ENCODE results near the gene TREH.
"Not testable (repeated sequence)": the region's sequence is repeated elsewhere in the genome, so short reads cannot be mapped to it uniquely, and the experiment has no call there.

Gene TREH

GRCh38 chr11:118679483-118679882, at the start of gene TREH:
Gene TREH (minus strand): TSS chr11:118679650. CDS start chr11:118679627, 23 bp downstream.
- peak in 1 of 2 experiments; percentile 47 for DNase-seq

- not testable (repeated sequence) for DNase-seq
Observed at GRCh38 chr11:118728112-118728511, 48.7 kb upstream of the TREH start.

- DNase-seq = not testable (repeated sequence)
Observed at GRCh38 chr11:118727721-118728066, 48.2 kb upstream of the TREH start.

- not testable (repeated sequence) for DNase-seq
Observed at GRCh38 chr11:118727001-118727720, 47.7 kb upstream of the TREH start.

GRCh38 chr11:118721478-118722015, 42.1 kb upstream of the TREH start:
- DNase-seq = not testable (repeated sequence)

- DNase-seq = not testable (repeated sequence)
Observed at GRCh38 chr11:118720740-118721139, 41.3 kb upstream of the TREH start.

- not testable (repeated sequence) for DNase-seq
Observed at GRCh38 chr11:118720078-118720477, 40.6 kb upstream of the TREH start.

- DNase-seq = peak in 1 of 2 experiments; percentile 42
Observed at GRCh38 chr11:118718562-118718961, 39.1 kb upstream of the TREH start.

GRCh38 chr11:118717733-118718132, 38.3 kb upstream of the TREH start:
- not testable (repeated sequence) for DNase-seq

- not testable (repeated sequence) for DNase-seq
Observed at GRCh38 chr11:118717221-118717620, 37.8 kb upstream of the TREH start.

- DNase-seq = peak; percentile 81 to 85
Observed at GRCh38 chr11:118715837-118716260, 36.4 kb upstream of the TREH start.

GRCh38 chr11:118715245-118715831, 35.9 kb upstream of the TREH start:
- DNase-seq = peak in 1 of 2 experiments; percentile 51

- DNase-seq = peak in 1 of 2 experiments; percentile 28
Observed at GRCh38 chr11:118714816-118715215, 35.4 kb upstream of the TREH start.

- DNase-seq = not testable (repeated sequence)
Observed at GRCh38 chr11:118714416-118714815, 35.0 kb upstream of the TREH start.

- DNase-seq = no peak
Observed at GRCh38 chr11:118708296-118708695, 28.8 kb upstream of the TREH start.

GRCh38 chr11:118706546-118706825, 27.0 kb upstream of the TREH start:
- DNase-seq = no peak

- peak; percentile 55 to 75 for DNase-seq
Observed at GRCh38 chr11:118705791-118706545, 26.5 kb upstream of the TREH start.

GRCh38 chr11:118705111-118705741, 25.8 kb upstream of the TREH start:
- peak; percentile 49 to 82 for DNase-seq

- no peak for DNase-seq
Observed at GRCh38 chr11:118703563-118704106, 24.2 kb upstream of the TREH start.

GRCh38 chr11:118699506-118700220, 20.2 kb upstream of the TREH start:
- DNase-seq = no peak

GRCh38 chr11:118697346-118697745, 17.9 kb upstream of the TREH start:
- no peak for DNase-seq

- no peak for DNase-seq
Observed at GRCh38 chr11:118696673-118697226, 17.3 kb upstream of the TREH start.

All from NCI-H526 (cell line).